Measurements from ENCODE around the gene TSPAN4.

DNA sequence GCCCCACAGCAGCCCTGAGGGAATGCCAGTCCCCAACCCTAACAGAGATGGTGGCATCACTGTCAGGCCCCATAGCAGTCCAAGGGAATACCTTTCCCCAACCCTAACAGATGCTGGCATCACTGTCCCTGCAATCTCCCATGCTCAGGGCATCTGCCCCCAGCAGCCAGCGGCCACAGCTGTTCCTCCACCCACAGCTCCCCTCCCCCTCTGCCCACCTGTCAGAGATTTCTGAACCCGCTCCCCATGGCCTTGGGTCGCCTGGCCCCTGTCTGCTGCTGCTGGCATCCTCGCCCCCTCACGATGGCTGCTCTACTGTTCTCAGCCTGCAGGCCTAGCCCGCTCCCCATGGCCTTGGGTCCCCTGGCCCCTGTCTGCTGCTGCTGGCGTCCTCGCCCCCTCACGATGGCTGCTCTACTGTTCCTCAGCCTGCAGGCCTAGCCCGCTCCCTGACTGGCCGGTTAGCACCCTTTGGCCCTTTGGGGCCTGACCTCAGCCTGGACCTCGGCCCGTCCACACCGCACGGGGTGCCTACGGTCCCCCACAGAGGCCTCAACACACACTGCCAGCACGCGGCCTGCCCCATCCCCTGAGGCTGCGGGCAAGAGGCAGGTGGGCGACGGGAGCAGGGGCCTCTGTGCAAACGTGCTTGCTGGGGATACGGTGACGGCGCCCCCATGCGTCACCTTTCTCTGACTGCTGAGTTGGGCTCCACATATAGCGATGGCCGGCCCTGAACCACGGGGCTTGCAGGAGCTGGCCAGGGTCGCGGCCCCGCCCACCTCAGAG is 47.2 kb downstream of the TSPAN4 start:
- TF ChIP-seq, protein P1, sequence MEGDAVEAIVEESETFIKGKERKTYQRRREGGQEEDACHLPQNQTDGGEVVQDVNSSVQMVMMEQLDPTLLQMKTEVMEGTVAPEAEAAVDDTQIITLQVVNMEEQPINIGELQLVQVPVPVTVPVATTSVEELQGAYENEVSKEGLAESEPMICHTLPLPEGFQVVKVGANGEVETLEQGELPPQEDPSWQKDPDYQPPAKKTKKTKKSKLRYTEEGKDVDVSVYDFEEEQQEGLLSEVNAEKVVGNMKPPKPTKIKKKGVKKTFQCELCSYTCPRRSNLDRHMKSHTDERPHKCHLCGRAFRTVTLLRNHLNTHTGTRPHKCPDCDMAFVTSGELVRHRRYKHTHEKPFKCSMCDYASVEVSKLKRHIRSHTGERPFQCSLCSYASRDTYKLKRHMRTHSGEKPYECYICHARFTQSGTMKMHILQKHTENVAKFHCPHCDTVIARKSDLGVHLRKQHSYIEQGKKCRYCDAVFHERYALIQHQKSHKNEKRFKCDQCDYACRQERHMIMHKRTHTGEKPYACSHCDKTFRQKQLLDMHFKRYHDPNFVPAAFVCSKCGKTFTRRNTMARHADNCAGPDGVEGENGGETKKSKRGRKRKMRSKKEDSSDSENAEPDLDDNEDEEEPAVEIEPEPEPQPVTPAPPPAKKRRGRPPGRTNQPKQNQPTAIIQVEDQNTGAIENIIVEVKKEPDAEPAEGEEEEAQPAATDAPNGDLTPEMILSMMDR (IDR thresholded peaks at IDR 0.05 in 2 of 3, conservative IDR thresholded peaks at IDR 0.05 in 1 of 3; ENCODE audit: insufficient read depth in 2 of 3, low read depth in 1 of 3, low read length in 3 of 3), result no peak
- TF ChIP-seq CXXC5 (CRISPR knock-in tag; IDR thresholded peaks at IDR 0.05) (no peak), EZH2 (IDR thresholded peaks at IDR 0.05; ENCODE audit: borderline replicate concordance, low read depth, low read length) (no peak), JUN (IDR thresholded peaks at IDR 0.05; ENCODE audit: borderline replicate concordance, low read depth, low read length) (no peak), JUN (CRISPR knock-in tag; IDR thresholded peaks at IDR 0.05; ENCODE audit: borderline replicate concordance) (no peak), POLR2A (conservative IDR thresholded peaks at IDR 0.05) (no peak), RAD21 (CRISPR knock-in tag; conservative IDR thresholded peaks at IDR 0.05 in 1 of 2, IDR thresholded peaks at IDR 0.05 in 1 of 2) (no peak), RFX5 (IDR thresholded peaks at IDR 0.05; ENCODE audit: low read depth, low read length) (no peak)
- TF ChIP-seq, protein P2, sequence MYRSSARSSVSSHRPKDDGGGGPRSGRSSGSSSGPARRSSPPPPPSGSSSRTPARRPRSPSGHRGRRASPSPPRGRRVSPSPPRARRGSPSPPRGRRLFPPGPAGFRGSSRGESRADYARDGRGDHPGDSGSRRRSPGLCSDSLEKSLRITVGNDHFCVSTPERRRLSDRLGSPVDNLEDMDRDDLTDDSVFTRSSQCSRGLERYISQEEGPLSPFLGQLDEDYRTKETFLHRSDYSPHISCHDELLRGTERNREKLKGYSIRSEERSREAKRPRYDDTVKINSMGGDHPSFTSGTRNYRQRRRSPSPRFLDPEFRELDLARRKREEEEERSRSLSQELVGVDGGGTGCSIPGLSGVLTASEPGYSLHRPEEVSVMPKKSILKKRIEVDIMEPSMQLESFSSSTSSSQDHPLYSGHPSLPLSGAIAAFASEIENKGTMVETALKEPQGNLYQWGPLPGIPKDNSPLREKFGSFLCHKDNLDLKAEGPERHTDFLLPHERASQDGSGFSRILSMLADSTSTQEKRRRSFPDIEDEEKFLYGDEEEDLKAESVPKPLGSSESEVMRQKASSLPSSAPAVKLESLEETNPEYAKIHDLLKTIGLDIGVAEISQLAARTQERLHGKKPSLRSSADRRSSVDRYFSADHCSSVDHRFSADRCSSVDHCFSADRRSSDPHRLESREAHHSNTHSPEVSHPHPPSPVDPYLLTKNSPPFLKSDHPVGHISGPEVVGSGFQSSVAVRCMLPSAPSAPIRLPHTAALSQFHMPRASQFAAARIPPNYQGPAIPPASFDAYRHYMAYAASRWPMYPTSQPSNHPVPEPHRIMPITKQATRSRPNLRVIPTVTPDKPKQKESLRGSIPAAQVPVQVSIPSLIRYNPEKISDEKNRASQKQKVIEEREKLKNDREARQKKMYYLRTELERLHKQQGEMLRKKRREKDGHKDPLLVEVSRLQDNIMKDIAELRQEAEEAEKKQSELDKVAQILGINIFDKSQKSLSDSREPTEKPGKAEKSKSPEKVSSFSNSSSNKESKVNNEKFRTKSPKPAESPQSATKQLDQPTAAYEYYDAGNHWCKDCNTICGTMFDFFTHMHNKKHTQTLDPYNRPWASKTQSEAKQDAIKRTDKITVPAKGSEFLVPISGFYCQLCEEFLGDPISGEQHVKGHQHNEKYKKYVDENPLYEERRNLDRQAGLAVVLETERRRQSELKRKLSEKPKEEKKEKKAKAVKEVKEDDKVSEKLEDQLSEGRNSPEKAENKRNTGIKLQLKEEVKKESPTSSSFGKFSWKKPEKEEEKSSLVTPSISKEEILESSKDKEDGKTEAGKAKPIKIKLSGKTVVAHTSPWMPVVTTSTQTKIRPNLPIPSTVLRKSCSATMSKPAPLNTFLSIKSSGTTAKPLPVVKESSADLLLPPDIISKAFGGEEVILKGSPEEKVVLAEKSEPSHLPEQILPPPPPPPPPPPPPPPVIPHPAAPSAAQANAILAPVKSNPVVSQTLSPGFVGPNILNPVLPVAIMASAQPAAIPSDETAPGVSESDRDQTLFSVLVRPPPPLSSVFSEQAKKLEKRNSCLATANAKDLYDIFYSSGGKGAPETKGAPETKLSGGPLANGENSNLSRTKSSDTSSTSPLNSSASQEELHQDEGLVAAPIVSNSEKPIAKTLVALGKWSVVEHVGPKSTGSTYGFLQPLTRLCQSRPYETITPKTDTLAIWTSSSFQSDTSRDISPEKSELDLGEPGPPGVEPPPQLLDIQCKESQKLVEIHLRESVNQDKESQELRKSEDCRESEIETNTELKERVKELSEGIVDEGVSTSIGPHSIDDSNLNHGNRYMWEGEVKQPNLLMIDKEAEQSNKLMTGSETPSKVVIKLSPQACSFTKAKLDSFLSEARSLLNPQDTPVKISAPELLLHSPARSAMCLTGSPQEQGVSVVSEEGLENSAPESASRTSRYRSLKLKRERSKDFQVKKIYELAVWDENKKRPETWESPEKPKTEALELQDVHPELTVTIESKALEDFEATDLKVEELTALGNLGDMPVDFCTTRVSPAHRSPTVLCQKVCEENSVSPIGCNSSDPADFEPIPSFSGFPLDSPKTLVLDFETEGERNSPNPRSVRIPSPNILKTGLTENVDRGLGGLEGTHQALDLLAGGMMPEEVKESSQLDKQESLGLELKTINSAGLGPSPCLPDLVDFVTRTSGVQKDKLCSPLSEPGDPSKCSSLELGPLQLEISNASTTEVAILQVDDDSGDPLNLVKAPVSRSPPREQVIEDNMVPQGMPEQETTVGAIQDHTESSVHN (IDR thresholded peaks at IDR 0.05; ENCODE audit: borderline replicate concordance in 1 of 2, low read depth in 1 of 2), result no peak
- TF ChIP-seq, protein P3, sequence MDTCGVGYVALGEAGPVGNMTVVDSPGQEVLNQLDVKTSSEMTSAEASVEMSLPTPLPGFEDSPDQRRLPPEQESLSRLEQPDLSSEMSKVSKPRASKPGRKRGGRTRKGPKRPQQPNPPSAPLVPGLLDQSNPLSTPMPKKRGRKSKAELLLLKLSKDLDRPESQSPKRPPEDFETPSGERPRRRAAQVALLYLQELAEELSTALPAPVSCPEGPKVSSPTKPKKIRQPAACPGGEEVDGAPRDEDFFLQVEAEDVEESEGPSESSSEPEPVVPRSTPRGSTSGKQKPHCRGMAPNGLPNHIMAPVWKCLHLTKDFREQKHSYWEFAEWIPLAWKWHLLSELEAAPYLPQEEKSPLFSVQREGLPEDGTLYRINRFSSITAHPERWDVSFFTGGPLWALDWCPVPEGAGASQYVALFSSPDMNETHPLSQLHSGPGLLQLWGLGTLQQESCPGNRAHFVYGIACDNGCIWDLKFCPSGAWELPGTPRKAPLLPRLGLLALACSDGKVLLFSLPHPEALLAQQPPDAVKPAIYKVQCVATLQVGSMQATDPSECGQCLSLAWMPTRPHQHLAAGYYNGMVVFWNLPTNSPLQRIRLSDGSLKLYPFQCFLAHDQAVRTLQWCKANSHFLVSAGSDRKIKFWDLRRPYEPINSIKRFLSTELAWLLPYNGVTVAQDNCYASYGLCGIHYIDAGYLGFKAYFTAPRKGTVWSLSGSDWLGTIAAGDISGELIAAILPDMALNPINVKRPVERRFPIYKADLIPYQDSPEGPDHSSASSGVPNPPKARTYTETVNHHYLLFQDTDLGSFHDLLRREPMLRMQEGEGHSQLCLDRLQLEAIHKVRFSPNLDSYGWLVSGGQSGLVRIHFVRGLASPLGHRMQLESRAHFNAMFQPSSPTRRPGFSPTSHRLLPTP (IDR thresholded peaks at IDR 0.05; ENCODE audit: borderline replicate concordance, extremely low read depth, insufficient read length), result no peak
- TF ChIP-seq, protein P4, sequence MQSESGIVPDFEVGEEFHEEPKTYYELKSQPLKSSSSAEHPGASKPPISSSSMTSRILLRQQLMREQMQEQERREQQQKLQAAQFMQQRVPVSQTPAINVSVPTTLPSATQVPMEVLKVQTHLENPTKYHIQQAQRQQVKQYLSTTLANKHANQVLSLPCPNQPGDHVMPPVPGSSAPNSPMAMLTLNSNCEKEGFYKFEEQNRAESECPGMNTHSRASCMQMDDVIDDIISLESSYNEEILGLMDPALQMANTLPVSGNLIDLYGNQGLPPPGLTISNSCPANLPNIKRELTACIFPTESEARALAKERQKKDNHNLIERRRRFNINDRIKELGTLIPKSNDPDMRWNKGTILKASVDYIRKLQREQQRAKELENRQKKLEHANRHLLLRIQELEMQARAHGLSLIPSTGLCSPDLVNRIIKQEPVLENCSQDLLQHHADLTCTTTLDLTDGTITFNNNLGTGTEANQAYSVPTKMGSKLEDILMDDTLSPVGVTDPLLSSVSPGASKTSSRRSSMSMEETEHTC (IDR thresholded peaks at IDR 0.05), result no peak
- TF ChIP-seq, protein P5, sequence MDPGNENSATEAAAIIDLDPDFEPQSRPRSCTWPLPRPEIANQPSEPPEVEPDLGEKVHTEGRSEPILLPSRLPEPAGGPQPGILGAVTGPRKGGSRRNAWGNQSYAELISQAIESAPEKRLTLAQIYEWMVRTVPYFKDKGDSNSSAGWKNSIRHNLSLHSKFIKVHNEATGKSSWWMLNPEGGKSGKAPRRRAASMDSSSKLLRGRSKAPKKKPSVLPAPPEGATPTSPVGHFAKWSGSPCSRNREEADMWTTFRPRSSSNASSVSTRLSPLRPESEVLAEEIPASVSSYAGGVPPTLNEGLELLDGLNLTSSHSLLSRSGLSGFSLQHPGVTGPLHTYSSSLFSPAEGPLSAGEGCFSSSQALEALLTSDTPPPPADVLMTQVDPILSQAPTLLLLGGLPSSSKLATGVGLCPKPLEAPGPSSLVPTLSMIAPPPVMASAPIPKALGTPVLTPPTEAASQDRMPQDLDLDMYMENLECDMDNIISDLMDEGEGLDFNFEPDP (CRISPR knock-in tag; IDR thresholded peaks at IDR 0.05), result no peak

Data from K562 (cell line).